CD4-positive, alpha-beta T cell (primary cell): ENCODE data around the gene SSPN. TPM values are rescaled to one million over a fixed set of nuclear protein-coding genes. Genes with fewer than 3 reads are reported as not detected.

Experiments
- ATAC-seq: fragments of 200-7000 bp; cut with Tn5 transposase; one replicate; pipeline ENCODE4 v1.10.0; 2022; ENCODE audit warnings: mild to moderate bottlenecking; ENCODE audit not compliant: poor library complexity
- CTCF ChIA-PET: fragments of 350-600 bp; sonication (Branson Sonifier 250); formaldehyde crosslinking; loops from one replicate; lab custom pipeline; 2021; ENCODE audit warnings: antibody characterized with exemption, inconsistent platforms; lab: Charles Lee
- POLR2A ChIA-PET: fragments of 350-600 bp; sonication (Branson Sonifier 250); formaldehyde crosslinking; loops from one replicate; lab custom pipeline; 2021; ENCODE audit warnings: antibody characterized with exemption, inconsistent platforms; lab: Charles Lee
- DNase-seq, 14 experiments: peaks; one replicate each; pipeline ENCODE4 v3.0.0-alpha.2; 2013 to 2020; ENCODE audit warnings: mixed read lengths in 2 of 14
- H3K27ac ChIP-seq, 2 donors: one replicate each; pipeline versions ENCODE4 v1.5.1 to v1.7.0; 2013; ENCODE audit warnings: low read length in 2 of 2, low read depth in 1 of 2, mild to moderate bottlenecking in 1 of 2
- H3K27me3 ChIP-seq, 2 experiments: 1 replicate in 1 of 2; 2 replicates in 1 of 2; pipeline versions ENCODE4 v1.6.1 to v1.7.0; 2013; ENCODE audit warnings: low read length in 2 of 2, control low read depth in 1 of 2, mild to moderate bottlenecking in 1 of 2, moderate library complexity in 1 of 2; ENCODE audit not compliant: insufficient read depth in 2 of 2, control insufficient read depth in 1 of 2
- H3K36me3 ChIP-seq: one replicate; pipeline ENCODE4 v1.6.1; 2013; ENCODE audit warnings: low read length, control low read depth; ENCODE audit not compliant: insufficient read depth
- H3K4me1 ChIP-seq: one replicate; pipeline ENCODE4 v1.6.1; 2013; ENCODE audit warnings: low read length, control low read depth; ENCODE audit not compliant: insufficient read depth
- H3K4me3 ChIP-seq: one replicate; pipeline ENCODE4 v1.5.1; 2013; ENCODE audit warnings: mild to moderate bottlenecking, low read length, moderate library complexity
- H3K9me3 ChIP-seq, 2 experiments: 1 replicate in 1 of 2; 2 replicates in 1 of 2; pipeline versions ENCODE4 v1.6.1 to v1.7.0; 2013; ENCODE audit warnings: low read length in 2 of 2, mild to moderate bottlenecking in 2 of 2, control low read depth in 1 of 2, moderate library complexity in 1 of 2; ENCODE audit not compliant: control insufficient read depth in 1 of 2, insufficient read depth in 1 of 2
- H3K27ac Mint-ChIP-seq: one replicate; pipeline ENCODE4 v1.8.0; 2020; ENCODE audit warnings: mixed read lengths
- H3K27me3 Mint-ChIP-seq: one replicate; pipeline ENCODE4 v1.8.0; 2021; ENCODE audit warnings: mixed read lengths
- H3K36me3 Mint-ChIP-seq: one replicate; pipeline ENCODE4 v1.8.0; 2021; ENCODE audit warnings: low read depth, mixed read lengths
- H3K4me1 Mint-ChIP-seq: one replicate; pipeline ENCODE4 v1.8.0; 2021; ENCODE audit warnings: low read depth, mixed read lengths
- H3K4me3 Mint-ChIP-seq: one replicate; pipeline ENCODE4 v1.8.0; 2020; ENCODE audit warnings: mild to moderate bottlenecking, mixed read lengths
- H3K9me3 Mint-ChIP-seq: one replicate; pipeline ENCODE4 v1.8.0; 2020; ENCODE audit warnings: mixed read lengths
- CTCF ChIP-seq: fragments of 200-600 bp; IDR thresholded peaks from one replicate; pipeline ENCODE4 v1.8.0; 2022; ENCODE audit warnings: antibody characterized with exemption, mild to moderate bottlenecking
- intact Hi-C, 2 experiments: fragments of 100-400 bp; cut with DNase I in 1 of 2; cut with micrococcal nuclease in 1 of 2; formaldehyde crosslinking; loops; one replicate each; pipeline versions ENCODE4 v1.15.1 to v1.9.0; 2023 to 2025; cut with DNase I, micrococcal nuclease
- total RNA-seq, 174 experiments: library from RNA in 2 of 174; stranded (reverse) in 2 of 174; gene quantifications; one replicate each; pipeline ENCODE4 v1.2.3 and lab custom pipeline; 2021 to 2026

SSPN gene
- total RNA-seq, 2 experiments from 2014 or later = not detected

- no peak overlapping the region for H3K4me3 Mint-ChIP-seq
- ATAC-seq = no peak
- no peak overlapping the region for H3K27ac ChIP-seq
- POLR2A ChIA-PET = no interaction called here
- intact Hi-C loops = no loop called here
- H3K4me1 Mint-ChIP-seq = no peaks in the 10 kb centered on the region
- no peak for TF ChIP-seq CTCF
- H3K27me3 ChIP-seq = peaks cover 0 to 16% of the 10 kb centered on the region in 2 experiments
- DNase-seq = no peak
- no peaks in the 10 kb centered on the region for H3K9me3 ChIP-seq
- H3K9me3 Mint-ChIP-seq = no peaks in the 10 kb centered on the region
- CTCF ChIA-PET = no interaction called here
- no peak overlapping the region for H3K4me3 ChIP-seq
- H3K27ac Mint-ChIP-seq = no peak overlapping the region
- H3K36me3 ChIP-seq = no peaks in the 10 kb centered on the region
- H3K36me3 Mint-ChIP-seq = no peaks in the 10 kb centered on the region
- no peaks in the 10 kb centered on the region for H3K4me1 ChIP-seq
- H3K27me3 Mint-ChIP-seq = peaks cover 47% of the 10 kb centered on the region
These were observed 16.0 kb downstream of the SSPN start for GRCh38 chr12:26211331-26211730.

DNA sequence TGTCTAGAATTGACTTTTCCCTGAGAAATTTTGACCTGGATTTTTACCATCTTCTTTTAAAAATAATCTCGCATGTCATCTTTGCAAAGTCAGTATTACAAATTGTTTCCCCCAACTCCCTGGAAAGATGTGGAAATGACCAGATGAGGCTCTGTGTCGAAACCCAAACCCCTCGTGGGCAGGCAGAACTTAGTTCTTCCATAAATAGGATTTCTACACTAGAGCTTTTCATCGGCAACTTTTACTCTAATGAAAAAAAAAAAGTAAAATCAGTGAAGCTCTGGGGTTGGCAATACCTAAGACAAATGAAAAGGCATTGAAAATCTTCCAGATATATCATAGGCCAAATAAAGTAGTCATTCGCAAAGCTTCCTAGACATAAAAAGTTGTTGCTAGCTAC, 17.0 kb downstream of the SSPN start:
- H3K27me3 Mint-ChIP-seq = peaks cover 44% of the 10 kb centered on the region
- intact Hi-C loops = no loop called here
- H3K36me3 ChIP-seq = no peaks in the 10 kb centered on the region
- H3K27me3 ChIP-seq = peaks cover 0 to 16% of the 10 kb centered on the region in 2 experiments
- H3K9me3 Mint-ChIP-seq = no peaks in the 10 kb centered on the region
- H3K36me3 Mint-ChIP-seq = no peaks in the 10 kb centered on the region
- no peaks in the 10 kb centered on the region for H3K4me1 ChIP-seq
- DNase-seq = no peak
- no peaks in the 10 kb centered on the region for H3K9me3 ChIP-seq
- ChIA-PET CTCF (no interaction called here), POLR2A (no interaction called here)
- no peak overlapping the region for H3K27ac ChIP-seq
- no peak for TF ChIP-seq CTCF
- no peak overlapping the region for H3K27ac Mint-ChIP-seq
- no peak for ATAC-seq
- no peaks in the 10 kb centered on the region for H3K4me1 Mint-ChIP-seq
- no peak overlapping the region for H3K4me3 ChIP-seq
- H3K4me3 Mint-ChIP-seq = no peak overlapping the region

- no peaks in the 10 kb centered on the region for H3K9me3 Mint-ChIP-seq
- no peak for DNase-seq
- no peak overlapping the region for H3K4me3 Mint-ChIP-seq
- no peak overlapping the region for H3K27ac Mint-ChIP-seq
- Histone ChIP-seq H3K9me3 (no peaks in the 10 kb centered on the region), H3K27me3 (peaks cover 0 to 16% of the 10 kb centered on the region in 2 experiments), H3K4me3 (no peak overlapping the region), H3K4me1 (no peaks in the 10 kb centered on the region), H3K27ac (no peak overlapping the region), H3K36me3 (no peaks in the 10 kb centered on the region)
- ChIA-PET POLR2A (no interaction called here), CTCF (no interaction called here)
- ATAC-seq = no peak
- H3K27me3 Mint-ChIP-seq = peaks cover 44% of the 10 kb centered on the region
- H3K36me3 Mint-ChIP-seq = no peaks in the 10 kb centered on the region
- TF ChIP-seq CTCF = no peak
- intact Hi-C loops = no loop called here
- no peaks in the 10 kb centered on the region for H3K4me1 Mint-ChIP-seq
These were observed 17.6 kb downstream of the SSPN start for GRCh38 chr12:26212988-26213387.
